GM23248 (cell line): ENCODE results near the gene CYB5RL.

Source experiments
- EZH2 ChIP-seq: fragments of 200-600 bp; sonication (generic); IDR thresholded peaks from 2 replicates; pipeline ENCODE4 v1.6.1; 2018; ENCODE audit warnings: antibody characterized with exemption, mild to moderate bottlenecking; ENCODE audit not compliant: insufficient read depth, poor library complexity, severe bottlenecking
- EZH2phosphoT487 ChIP-seq: fragments of 200-600 bp; sonication (generic); IDR thresholded peaks from 2 replicates; pipeline ENCODE4 v1.6.1; 2018; ENCODE audit warnings: antibody characterized with exemption, moderate library complexity, mild to moderate bottlenecking, low read depth; ENCODE audit not compliant: insufficient read depth

- TF ChIP-seq EZH2phosphoT487 = no peak
- no peak for TF ChIP-seq EZH2
Measured at GRCh38 chr1:54207287-54207686, 7.5 kb upstream of the CYB5RL start.
